Brain microvascular endothelial cell (primary cell): Measurements from ENCODE around the gene SLC38A9.
"Not testable (repeated sequence)": the region's sequence is repeated elsewhere in the genome, so short reads cannot be mapped to it uniquely, and the experiment has no call there.

Source experiments
- DNase-seq: peaks from one replicate; pipeline ENCODE4 v3.0.0-alpha.2; 2020
- H3K27ac ChIP-seq: fragments of 250-450 bp; sonication (Bioruptor Pico); 2 replicates; pipeline ENCODE4 v1.5.1; 2020; ENCODE audit warnings: mild to moderate bottlenecking, moderate library complexity
- H3K27me3 ChIP-seq: fragments of 250-450 bp; sonication (Bioruptor Pico); replicated peaks from 2 replicates; pipeline ENCODE4 v1.5.1; 2020; ENCODE audit warnings: mild to moderate bottlenecking
- H3K36me3 ChIP-seq: fragments of 250-450 bp; sonication (Bioruptor Pico); replicated peaks from 2 replicates; pipeline ENCODE4 v1.5.1; 2020; ENCODE audit warnings: mild to moderate bottlenecking
- H3K4me3 ChIP-seq: 2 replicates; pipeline ENCODE4 v1.5.1; 2011; ENCODE audit warnings: low read depth, mild to moderate bottlenecking, control low read depth, low read length, moderate library complexity
- in situ Hi-C: cut with HindIII; loops from 2 replicates; pipeline ENCODE4 v1.10.0; 2017; ENCODE audit warnings: low sequenced_read_pairs, low pct_ligation_motif_present
- TF ChIP-seq, protein P1 (sequence below): IDR thresholded peaks from 2 replicates; pipeline ENCODE4 v1.5.1; 2011; ENCODE audit warnings: low read depth, mild to moderate bottlenecking, moderate library complexity, low read length, control low read depth, inconsistent platforms; ENCODE audit errors: missing control alignments

The SLC38A9 gene

DNA sequence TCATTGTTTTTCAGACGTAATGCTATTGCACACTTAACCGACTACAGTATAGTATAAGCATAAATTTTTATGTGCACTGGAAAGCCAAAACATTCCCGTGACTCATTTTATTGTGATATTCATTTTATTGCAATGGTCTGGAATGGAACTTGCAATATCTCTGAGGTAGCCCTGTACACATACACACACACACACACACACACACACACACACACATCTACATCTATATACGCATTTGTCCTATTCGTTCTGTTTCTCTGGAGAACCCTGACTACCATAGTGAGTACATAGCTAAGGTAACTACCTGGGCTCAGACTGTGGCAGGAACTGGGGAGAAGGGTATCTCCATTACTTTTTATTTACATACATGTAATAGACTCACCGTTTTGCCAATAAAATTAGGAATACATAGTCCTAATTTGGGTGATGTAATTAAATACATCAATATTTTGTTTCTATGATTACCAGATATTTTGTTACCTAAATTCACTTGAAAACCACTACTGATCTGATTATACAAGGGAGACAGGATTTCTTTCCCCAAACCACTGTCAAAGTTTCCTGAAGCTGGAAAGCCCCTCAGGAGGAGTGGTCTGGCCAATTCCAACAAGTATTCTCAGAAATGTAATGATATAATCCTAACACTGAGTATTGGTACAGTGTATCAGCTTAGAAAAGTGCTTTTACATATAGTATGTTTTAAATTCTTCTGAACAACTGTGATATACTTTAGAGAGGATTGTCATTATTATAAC, 103.4 kb downstream of the SLC38A9 start:
- H3K27ac ChIP-seq, result no peak overlapping the region
- H3K27me3 ChIP-seq, result no peaks in the 10 kb centered on the region
- in situ Hi-C loops, result no loop called here
- H3K36me3 ChIP-seq, result no peaks in the 10 kb centered on the region
- TF ChIP-seq, protein P1, sequence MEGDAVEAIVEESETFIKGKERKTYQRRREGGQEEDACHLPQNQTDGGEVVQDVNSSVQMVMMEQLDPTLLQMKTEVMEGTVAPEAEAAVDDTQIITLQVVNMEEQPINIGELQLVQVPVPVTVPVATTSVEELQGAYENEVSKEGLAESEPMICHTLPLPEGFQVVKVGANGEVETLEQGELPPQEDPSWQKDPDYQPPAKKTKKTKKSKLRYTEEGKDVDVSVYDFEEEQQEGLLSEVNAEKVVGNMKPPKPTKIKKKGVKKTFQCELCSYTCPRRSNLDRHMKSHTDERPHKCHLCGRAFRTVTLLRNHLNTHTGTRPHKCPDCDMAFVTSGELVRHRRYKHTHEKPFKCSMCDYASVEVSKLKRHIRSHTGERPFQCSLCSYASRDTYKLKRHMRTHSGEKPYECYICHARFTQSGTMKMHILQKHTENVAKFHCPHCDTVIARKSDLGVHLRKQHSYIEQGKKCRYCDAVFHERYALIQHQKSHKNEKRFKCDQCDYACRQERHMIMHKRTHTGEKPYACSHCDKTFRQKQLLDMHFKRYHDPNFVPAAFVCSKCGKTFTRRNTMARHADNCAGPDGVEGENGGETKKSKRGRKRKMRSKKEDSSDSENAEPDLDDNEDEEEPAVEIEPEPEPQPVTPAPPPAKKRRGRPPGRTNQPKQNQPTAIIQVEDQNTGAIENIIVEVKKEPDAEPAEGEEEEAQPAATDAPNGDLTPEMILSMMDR, result no peak
- no peak for DNase-seq
- no peak overlapping the region for H3K4me3 ChIP-seq

DNA sequence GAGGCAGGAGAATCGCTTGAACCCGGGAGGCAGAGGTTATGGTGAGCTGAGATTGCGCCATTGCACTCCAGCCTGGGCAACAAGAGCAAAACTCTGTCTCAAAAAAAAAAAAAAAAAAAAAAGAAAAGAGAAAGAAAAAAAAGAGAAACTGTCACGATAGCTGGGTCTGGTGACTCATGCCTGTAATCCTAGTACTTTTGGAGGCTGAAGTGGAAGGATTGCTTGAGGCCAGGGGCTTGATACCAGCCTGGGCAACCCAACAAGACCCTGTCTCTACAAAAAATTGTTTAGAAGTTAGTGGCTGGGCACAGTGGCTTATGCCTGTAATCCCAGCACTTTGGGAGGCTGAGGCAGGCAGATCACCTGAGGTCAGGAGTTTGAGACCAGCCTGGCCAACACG, 104.8 kb downstream of the SLC38A9 start:
- H3K27ac ChIP-seq, H3K36me3 ChIP-seq, H3K4me3 ChIP-seq, in situ Hi-C loops, H3K27me3 ChIP-seq: not testable (repeated sequence)
- peak; percentile 19 for DNase-seq

DNA sequence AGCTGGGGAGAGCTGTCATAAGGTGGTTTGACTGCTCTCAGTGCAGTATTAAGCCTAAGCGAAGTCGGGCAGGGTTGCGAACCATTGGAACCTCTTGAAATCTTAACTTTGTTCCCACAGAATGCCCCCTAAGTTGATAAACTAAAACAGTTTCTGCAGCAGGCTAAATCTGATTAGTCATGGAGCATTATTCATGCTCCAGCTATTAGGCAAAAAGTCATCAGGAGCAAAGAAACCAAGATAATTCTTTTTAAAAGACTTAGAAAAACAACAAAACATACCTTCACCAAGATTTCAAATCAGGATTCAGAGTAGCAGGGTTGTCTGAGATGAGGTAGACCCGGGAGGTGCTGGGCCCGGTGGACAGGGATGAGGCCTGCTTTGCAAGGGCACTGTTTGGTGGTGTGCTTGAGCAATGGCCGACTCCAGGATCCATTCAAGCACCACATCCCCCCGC, 107.5 kb downstream of the SLC38A9 start:
- peak; percentile 35 for DNase-seq
- Histone ChIP-seq H3K4me3 (no peak overlapping the region), H3K27me3 (no peaks in the 10 kb centered on the region), H3K36me3 (no peaks in the 10 kb centered on the region), H3K27ac (peak overlapping the region; percentile 76)
- TF ChIP-seq, protein P1, result no peak
- in situ Hi-C loops, result no loop called here

GRCh38 chr5:55603922-55604321, 108.2 kb downstream of the SLC38A9 start:
- Histone ChIP-seq H3K36me3 (no peaks in the 10 kb centered on the region), H3K27ac (peak overlapping the region; percentile 76), H3K4me3 (no peak overlapping the region), H3K27me3 (no peaks in the 10 kb centered on the region)
- DNase-seq, result no peak
- in situ Hi-C loops, result no loop called here
- TF ChIP-seq, protein P1, result no peak

- H3K36me3 ChIP-seq, result no peaks in the 10 kb centered on the region
- in situ Hi-C loops, result no loop called here
- TF ChIP-seq, protein P1, result no peak
- no peak for DNase-seq
- no peaks in the 10 kb centered on the region for H3K27me3 ChIP-seq
- no peak overlapping the region for H3K4me3 ChIP-seq
- peak overlapping the region; percentile 75 for H3K27ac ChIP-seq
Observed at GRCh38 chr5:55601628-55602027, 110.5 kb downstream of the SLC38A9 start.

- no peak overlapping the region for H3K4me3 ChIP-seq
- in situ Hi-C loops, result no loop called here
- H3K27me3 ChIP-seq, result no peaks in the 10 kb centered on the region
- TF ChIP-seq, protein P1, result no peak
- DNase-seq, result peak; percentile 81
- no peaks in the 10 kb centered on the region for H3K36me3 ChIP-seq
- peak overlapping the region; percentile 75 for H3K27ac ChIP-seq
Observed at GRCh38 chr5:55601204-55601618, 110.9 kb downstream of the SLC38A9 start.
